ENCODE results near the gene HTR1B.

GRCh38 chr6:77458421-77458820 is 4.9 kb downstream of the HTR1B start:
- TF ChIP-seq POLR2AphosphoS5 (IDR thresholded peaks at IDR 0.05; ENCODE audit: borderline replicate concordance, low read depth, low read length) (no peak), EZH2 (IDR thresholded peaks at IDR 0.05) (no peak)

Measured in SK-N-MC (cell line).